HepG2 (cell line): ENCODE measurements around the gene GPS2. TPM values are rescaled to one million over a fixed set of nuclear protein-coding genes. Genes with fewer than 3 reads are reported as not detected.

Source experiments
- BCL3 ChIP-seq: sonication (generic); formaldehyde crosslinking; IDR thresholded peaks from 2 replicates; pipeline ENCODE4 v1.5.1; 2020; ENCODE audit warnings: mild to moderate bottlenecking, missing genetic modification reagents, moderate library complexity
- EZH2 ChIP-seq: conservative IDR thresholded peaks from 2 replicates; pipeline ENCODE4 v1.6.1; 2012; ENCODE audit warnings: mild to moderate bottlenecking, low read depth, low read length, moderate library complexity
- FIP1L1 ChIP-seq: fragments of 200-400 bp; formaldehyde crosslinking; IDR thresholded peaks from 2 replicates; pipeline ENCODE4 v1.6.1; 2018; ENCODE audit warnings: low read depth, mild to moderate bottlenecking, low read length, moderate library complexity, borderline replicate concordance; ENCODE audit not compliant: insufficient read depth
- HOXA9 ChIP-seq: sonication (generic); formaldehyde crosslinking; IDR thresholded peaks from 2 replicates; pipeline ENCODE4 v1.8.1; 2022; ENCODE audit warnings: missing genetic modification reagents, mild to moderate bottlenecking, moderate library complexity, borderline replicate concordance
- KAT7 ChIP-seq: IDR thresholded peaks from 2 replicates; pipeline ENCODE4 v1.6.1; 2018; ENCODE audit warnings: borderline replicate concordance, missing compliant biosample characterization
- KDM5A ChIP-seq: fragments of 200-600 bp; sonication (generic); IDR thresholded peaks from 2 replicates; pipeline ENCODE4 v1.7.0; 2018; ENCODE audit warnings: antibody characterized with exemption, mild to moderate bottlenecking, low read length, borderline replicate concordance
- LCORL ChIP-seq, 2 experiments: fragments of 450-650 bp in 1 of 2; sonication (generic) in 1 of 2; formaldehyde crosslinking in 1 of 2; IDR thresholded peaks; 2 replicates each; pipeline versions ENCODE4 v1.5.0 to v1.6.1; 2017 to 2020; ENCODE audit warnings: antibody characterized with exemption in 1 of 2, missing genetic modification reagents in 1 of 2
- MNT ChIP-seq: fragments of 450-650 bp; IDR thresholded peaks from 2 replicates; pipeline ENCODE4 v1.6.1; 2016
- NR3C1 ChIP-seq: sonication (generic); formaldehyde crosslinking; IDR thresholded peaks from 2 replicates; pipeline ENCODE4 v1.4.0; 2020; ENCODE audit warnings: missing genetic modification reagents
- PHF21A ChIP-seq: sonication (generic); formaldehyde crosslinking; IDR thresholded peaks from 2 replicates; pipeline ENCODE4 v1.5.0; 2020; ENCODE audit warnings: mild to moderate bottlenecking, missing genetic modification reagents
- SKIL ChIP-seq: sonication (generic); formaldehyde crosslinking; IDR thresholded peaks from 2 replicates; pipeline ENCODE4 v1.8.0; 2022; ENCODE audit warnings: missing genetic modification reagents, mild to moderate bottlenecking, moderate library complexity, borderline replicate concordance
- SUZ12 ChIP-seq: fragments of 150-350 bp; IDR thresholded peaks from 2 replicates; pipeline ENCODE4 v1.6.1; 2014; ENCODE audit warnings: low read depth, low read length
- THYN1 ChIP-seq: sonication (generic); formaldehyde crosslinking; IDR thresholded peaks from 2 replicates; pipeline ENCODE4 v1.8.1; 2023; ENCODE audit warnings: low read depth, mild to moderate bottlenecking, moderate library complexity, missing genetic modification reagents, borderline replicate concordance
- TSC22D2 ChIP-seq: sonication (generic); formaldehyde crosslinking; IDR thresholded peaks from 2 replicates; pipeline ENCODE4 v1.5.1; 2020; ENCODE audit warnings: missing genetic modification reagents, mild to moderate bottlenecking, borderline replicate concordance
- WIZ ChIP-seq: sonication (generic); formaldehyde crosslinking; IDR thresholded peaks from 2 replicates; pipeline ENCODE4 v1.5.1; 2020; ENCODE audit warnings: mild to moderate bottlenecking, missing genetic modification reagents
- ZFYVE20 ChIP-seq: sonication (generic); formaldehyde crosslinking; IDR thresholded peaks from 2 replicates; pipeline ENCODE4 v1.8.0; 2023; ENCODE audit warnings: low read depth, mild to moderate bottlenecking, moderate library complexity, missing genetic modification reagents, borderline replicate concordance
- ZNF121 ChIP-seq: sonication (generic); formaldehyde crosslinking; IDR thresholded peaks from 2 replicates; pipeline ENCODE4 v1.5.0; 2020; ENCODE audit warnings: mild to moderate bottlenecking, missing genetic modification reagents
- ZNF629 ChIP-seq: sonication (generic); formaldehyde crosslinking; conservative IDR thresholded peaks from 2 replicates; pipeline ENCODE4 v1.5.0; 2020; ENCODE audit warnings: missing genetic modification reagents
- ZNF770 ChIP-seq: sonication (generic); formaldehyde crosslinking; IDR thresholded peaks from 2 replicates; pipeline ENCODE4 v1.5.0; 2020; ENCODE audit warnings: mild to moderate bottlenecking, missing genetic modification reagents
- ZNF772 ChIP-seq: sonication (generic); formaldehyde crosslinking; IDR thresholded peaks from 2 replicates; pipeline ENCODE4 v1.5.0; 2020; ENCODE audit warnings: mild to moderate bottlenecking, missing genetic modification reagents
- polyA plus RNA-seq, 8 experiments: library from polyadenylated mRNA; depleted of rRNA in 3 of 8; stranded (reverse) in 7 of 8; unstranded in 1 of 8; fragments of >200 nt; fragmentation: Illumina TruSeq in 4 of 8; extraction: Trizol in 4 of 8; gene quantifications; 2 replicates each; pipeline versions ENCODE4 v1.2.1 to v1.2.3, GENCODE V29; 2011 to 2016; ENCODE audit warnings: low read depth in 4 of 8, missing spikeins in 1 of 8, mixed read lengths in 1 of 8; ENCODE audit not compliant: insufficient read depth in 1 of 8
- total RNA-seq, 5 experiments: library from RNA; depleted of rRNA; stranded (reverse); fragments of >200 nt; fragmentation: Illumina TruSeq; extraction: Trizol; gene quantifications; 2 replicates each; pipeline ENCODE4 v1.2.3, GENCODE V29; 2016; ENCODE audit warnings: low read depth in 1 of 5
- TF ChIP-seq, protein P1 (sequence below): IDR thresholded peaks from 2 replicates; pipeline ENCODE4 v1.6.1; 2018; ENCODE audit warnings: missing genetic modification reagents, mild to moderate bottlenecking, missing compliant biosample characterization

The GPS2 gene
- total and polyA plus RNA-seq, 2 of the 13 experiments (the other 11 are each of a cell fraction or from before 2014, with no cell fraction given), result 58.0 to 59.4 TPM

DNA sequence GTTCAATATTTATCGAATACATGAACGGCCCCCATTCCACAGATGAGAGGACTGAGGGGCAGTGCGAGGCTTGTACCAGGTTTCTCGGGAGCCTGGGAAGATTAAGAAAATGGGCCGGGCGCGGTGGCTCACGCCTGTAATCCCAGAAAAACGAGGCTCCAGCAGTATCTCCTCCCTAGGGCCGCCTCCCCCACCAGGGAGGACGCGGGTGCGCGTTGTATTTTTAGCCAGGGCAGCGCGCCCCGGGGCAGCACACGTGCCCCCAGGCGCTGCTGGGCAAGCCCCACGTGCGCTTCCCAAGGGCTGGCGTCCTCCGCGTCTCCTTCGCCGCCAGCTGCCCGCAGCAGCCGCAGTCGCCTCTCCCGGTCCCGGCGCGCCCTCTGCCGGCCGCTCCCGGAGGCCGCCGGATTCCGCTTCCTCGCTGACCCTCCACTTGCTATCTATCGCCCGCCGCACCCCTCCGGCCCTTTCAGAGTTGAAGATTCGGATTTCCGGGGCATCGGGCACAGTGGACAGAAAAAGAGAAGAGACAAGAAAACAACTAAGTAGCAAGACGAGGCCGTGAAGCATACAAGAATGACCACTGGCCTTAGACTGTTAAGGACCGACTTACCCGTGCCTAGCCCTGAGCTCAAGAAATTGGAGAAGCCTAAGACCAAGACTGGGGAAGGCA lies 18.8 kb downstream of the GPS2 start (continued):
- TF ChIP-seq EZH2, result no peak
- TF ChIP-seq MNT, result peak; percentile 98
- TF ChIP-seq NR3C1, result no peak
- peak; percentile 58; the same call in 1 of the 2 replicates for TF ChIP-seq WIZ (CRISPR knock-in tag)
- peak; percentile 75 for TF ChIP-seq ZNF629 (CRISPR knock-in tag)
- no peak for TF ChIP-seq SUZ12
- TF ChIP-seq HOXA9 (CRISPR knock-in tag), result no peak
- TF ChIP-seq BCL3 (CRISPR knock-in tag), result no peak; the same call in 1 of the 2 replicates
- TF ChIP-seq, protein P1, sequence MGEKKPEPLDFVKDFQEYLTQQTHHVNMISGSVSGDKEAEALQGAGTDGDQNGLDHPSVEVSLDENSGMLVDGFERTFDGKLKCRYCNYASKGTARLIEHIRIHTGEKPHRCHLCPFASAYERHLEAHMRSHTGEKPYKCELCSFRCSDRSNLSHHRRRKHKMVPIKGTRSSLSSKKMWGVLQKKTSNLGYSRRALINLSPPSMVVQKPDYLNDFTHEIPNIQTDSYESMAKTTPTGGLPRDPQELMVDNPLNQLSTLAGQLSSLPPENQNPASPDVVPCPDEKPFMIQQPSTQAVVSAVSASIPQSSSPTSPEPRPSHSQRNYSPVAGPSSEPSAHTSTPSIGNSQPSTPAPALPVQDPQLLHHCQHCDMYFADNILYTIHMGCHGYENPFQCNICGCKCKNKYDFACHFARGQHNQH (CRISPR knock-in tag), result peak; percentile 18; the same call in 1 of the 2 replicates
- no peak for TF ChIP-seq ZFYVE20 (CRISPR knock-in tag)
- TF ChIP-seq FIP1L1, result no peak
- no peak for TF ChIP-seq SKIL (CRISPR knock-in tag)
- no peak for TF ChIP-seq KAT7
- no peak for TF ChIP-seq LCORL (IDR thresholded peaks at IDR 0.05)
- TF ChIP-seq LCORL (CRISPR knock-in tag; IDR thresholded peaks at IDR 0.05), result peak; percentile 65; the same call in 1 of the 2 replicates
- no peak for TF ChIP-seq ZNF770
- peak; percentile 28; the same call in 1 of the 2 replicates for TF ChIP-seq PHF21A (CRISPR knock-in tag)
- peak; percentile 36; the same call in 1 of the 2 replicates for TF ChIP-seq TSC22D2 (CRISPR knock-in tag)
- TF ChIP-seq ZNF772 (CRISPR knock-in tag), result peak; percentile 63; the same call in 1 of the 2 replicates
- no peak for TF ChIP-seq THYN1 (CRISPR knock-in tag)
- TF ChIP-seq KDM5A, result no peak
- TF ChIP-seq ZNF121, result no peak
